Measurements from ENCODE around the gene BBS9.
"Not testable (repeated sequence)": the region's sequence is repeated elsewhere in the genome, so short reads cannot be mapped to it uniquely, and the experiment has no call there.

BBS9 gene

DNA sequence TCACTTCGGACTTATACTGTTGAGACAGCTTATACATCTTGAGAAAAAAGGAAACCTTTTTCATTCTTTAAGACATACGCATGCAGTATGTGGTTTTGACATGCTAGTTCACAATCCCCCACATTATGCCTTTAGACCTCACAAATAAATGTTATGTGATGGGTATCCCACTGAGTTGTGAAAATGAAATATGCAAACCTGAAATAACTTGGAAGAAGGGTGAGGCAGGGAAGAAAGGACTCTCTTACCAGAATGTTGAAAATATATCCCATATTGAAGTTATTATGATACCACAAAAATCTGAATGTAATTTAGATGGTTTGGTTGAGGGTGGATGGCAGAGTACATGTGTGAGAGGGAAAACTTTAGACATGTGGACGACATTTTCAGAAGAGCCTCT lies 379.8 kb downstream of the BBS9 start:
- no peak for DNase-seq

DNA sequence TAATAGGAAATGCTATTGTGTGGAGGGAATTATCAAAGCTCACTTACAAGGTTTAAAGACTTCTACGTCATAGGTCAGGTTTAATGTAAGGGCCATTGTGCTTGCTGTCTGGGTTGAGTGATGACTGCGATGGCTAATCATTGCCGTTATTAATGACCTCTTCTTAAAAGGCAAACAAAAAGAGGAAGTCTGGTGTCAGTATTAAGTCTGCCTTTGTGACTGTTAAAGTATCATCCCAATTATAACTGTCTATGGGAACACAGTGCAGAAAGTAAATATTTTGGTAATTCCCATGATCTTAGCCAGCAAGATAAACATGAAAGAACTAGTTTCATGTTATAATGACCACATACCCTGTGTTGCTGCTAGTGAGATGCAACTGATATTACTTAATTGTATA lies 382.4 kb downstream of the BBS9 start:
- DNase-seq: no peak

DNA sequence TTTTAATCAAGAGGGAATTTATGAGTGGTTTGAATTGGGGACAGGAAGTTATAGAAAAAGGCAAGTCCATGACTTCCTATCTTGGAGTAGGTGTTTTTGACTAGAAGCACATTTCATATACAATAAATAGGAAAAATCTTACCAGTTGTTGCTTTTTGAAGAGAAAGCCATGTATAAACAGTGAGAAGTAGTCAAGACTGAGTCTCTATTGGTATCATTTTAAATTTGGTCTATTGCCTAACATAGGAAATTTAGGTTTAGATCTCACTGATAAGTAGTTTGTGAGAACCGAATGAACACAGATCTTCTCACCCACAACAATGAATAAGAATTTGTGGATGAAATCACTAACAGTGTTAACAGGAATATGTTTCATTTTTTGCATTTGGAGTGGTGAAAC lies 387.2 kb downstream of the BBS9 start:
- DNase-seq: no peak

DNA sequence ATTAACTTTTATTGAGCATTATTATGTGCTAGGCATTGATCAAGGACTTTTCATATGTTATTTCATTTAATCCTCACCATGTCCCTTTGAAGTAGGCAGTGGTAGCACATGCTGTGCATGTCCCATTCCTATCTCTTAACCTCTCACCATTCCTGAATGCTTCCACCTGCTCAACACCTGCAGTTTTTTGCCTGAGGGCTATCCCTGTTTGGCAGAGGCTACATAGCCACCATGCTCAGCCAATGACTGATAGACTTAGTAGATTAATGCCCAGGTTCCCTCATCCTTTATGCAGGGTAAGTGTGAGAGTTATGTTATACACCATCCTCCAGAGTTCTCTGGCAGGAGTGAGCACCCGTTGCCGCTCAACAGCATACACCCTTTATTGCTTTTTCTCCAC lies 387.8 kb downstream of the BBS9 start:
- DNase-seq: no peak

DNA sequence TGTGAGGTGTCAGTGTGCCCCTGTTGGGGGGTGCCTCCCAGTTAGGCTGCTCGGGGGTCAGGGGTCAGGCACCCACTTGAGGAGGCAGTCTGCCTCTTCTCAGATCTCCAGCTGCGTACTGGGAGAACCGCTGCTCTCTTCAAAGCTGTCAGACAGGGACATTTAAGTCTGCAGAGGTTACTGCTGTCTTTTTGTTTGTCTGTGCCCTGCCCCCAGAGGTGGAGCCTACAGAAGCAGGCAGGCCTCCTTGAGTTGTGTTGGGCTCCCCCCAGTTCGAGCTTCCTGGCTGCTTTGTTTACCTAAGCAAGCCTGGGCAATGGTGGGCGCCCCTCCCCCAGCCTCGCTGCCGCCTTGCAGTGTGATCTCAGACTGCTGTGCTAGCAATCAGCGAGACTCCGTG lies 397.6 kb downstream of the BBS9 start:
- not testable (repeated sequence) for DNase-seq

DNA sequence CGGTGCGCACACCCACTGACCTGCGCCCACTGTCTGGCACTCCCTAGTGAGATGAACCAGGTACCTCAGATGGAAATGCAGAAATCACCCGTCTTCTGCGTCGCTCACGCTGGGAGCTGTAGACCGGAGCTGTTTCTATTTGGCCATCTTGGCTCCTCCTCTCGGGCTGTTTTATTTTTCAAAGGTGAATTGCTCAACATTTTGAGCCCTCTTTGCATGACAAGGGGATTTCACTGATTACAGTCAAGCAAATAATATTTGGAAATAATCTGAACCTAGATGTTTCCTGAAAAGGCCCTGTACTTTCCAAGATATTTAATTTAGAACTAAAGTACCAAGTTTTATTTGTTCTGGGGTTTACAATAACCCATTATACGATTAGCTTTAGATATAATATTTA lies 398.2 kb downstream of the BBS9 start:
- not testable (repeated sequence) for DNase-seq

DNA sequence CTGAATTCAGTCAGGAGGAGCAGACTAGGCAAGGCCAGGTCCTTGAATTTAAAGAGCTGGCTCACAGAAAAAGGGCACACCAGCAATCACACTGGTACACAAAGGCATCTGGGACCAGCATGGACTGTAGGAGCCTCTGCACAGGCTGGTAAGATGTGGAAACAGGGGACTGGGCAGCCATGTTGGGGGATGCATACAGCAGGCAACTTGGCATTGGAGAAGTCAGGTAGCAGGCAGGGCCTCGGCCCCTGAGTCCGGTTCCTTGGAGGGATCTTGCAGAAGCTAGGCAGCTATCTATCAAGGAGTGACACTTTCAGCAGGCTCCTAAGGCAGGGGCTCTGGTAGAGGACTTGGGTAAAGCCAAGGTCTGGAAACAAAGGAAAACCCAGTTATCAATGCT lies 399.7 kb downstream of the BBS9 start:
- DNase-seq: no peak

DNA sequence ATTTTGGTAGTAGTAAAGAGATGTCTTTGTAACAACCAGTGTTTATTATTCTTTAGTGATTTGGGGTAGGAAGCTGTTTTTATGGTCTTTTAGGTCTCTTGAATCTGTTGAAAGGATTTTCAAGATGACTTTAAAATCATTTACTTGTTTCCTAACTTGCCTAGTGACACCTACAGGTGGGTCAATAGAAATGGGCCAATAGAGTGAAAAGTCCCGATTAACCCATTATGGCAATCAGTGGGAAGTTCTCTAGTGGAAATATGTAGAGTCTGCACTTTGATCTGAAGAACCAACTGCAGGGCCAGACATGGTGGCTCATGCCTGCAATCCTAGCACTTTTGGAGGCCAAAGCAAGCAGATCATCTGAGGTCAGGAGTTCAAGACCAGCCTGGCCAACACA lies 401.3 kb downstream of the BBS9 start:
- no peak for DNase-seq

DNA sequence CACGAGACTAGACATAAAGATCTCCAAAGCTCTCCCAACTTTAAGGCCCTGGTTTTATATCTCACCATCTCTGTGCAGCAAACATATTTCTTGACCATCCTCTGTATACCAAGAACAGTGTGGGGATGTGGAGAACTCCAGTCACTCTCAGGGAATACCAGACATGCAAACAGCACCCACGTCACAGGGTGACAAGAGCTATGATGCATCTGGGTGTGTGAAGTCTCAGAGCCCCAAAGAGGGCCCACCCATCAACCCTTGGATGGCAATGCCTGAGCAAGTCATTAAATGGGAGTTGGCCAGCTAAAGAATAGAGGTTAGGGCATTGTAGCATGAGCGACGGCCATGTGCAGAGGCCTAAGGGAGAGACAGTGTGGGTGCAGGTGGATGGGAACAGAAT lies 402.5 kb downstream of the BBS9 start:
- DNase-seq: no peak

DNA sequence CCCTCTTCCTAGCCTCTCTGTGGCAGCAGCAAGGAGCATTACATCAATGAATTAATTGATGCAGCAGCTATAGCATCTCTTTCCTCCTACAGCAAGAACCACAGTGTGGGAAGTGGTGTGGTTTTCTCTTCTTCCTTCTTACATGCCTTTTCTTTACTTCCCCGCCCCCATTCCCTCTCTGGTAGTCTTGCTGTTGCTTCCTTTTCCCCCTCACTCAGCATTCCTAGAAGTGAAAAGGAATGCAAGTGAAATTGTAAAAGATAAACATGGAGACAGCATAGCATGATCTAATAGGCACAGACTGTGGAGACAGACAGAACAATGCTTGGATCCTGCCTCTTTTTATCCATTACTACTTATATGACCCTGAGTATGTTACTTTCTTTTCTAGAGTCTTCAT lies 405.5 kb downstream of the BBS9 start:
- DNase-seq: no peak

DNA sequence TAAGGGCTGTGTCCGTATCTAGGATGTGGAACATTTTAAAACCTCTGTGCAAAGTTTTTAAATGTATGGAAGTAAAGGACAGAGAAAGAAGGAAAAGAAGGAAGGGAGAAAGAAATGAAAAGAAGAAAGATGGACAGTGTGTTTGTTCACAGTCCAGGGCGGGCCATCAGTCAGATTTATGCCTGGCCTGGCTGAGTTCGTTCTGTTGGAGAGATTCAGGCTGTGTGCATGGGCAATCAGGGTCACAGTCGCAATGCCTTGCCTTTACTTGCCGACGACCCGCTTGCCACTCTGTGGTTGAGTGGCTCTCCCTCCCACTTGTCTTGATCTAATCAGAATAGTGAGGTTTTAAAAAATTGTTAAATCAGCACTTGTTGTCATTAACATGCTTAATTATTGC lies 406.6 kb downstream of the BBS9 start:
- DNase-seq: no peak

DNA sequence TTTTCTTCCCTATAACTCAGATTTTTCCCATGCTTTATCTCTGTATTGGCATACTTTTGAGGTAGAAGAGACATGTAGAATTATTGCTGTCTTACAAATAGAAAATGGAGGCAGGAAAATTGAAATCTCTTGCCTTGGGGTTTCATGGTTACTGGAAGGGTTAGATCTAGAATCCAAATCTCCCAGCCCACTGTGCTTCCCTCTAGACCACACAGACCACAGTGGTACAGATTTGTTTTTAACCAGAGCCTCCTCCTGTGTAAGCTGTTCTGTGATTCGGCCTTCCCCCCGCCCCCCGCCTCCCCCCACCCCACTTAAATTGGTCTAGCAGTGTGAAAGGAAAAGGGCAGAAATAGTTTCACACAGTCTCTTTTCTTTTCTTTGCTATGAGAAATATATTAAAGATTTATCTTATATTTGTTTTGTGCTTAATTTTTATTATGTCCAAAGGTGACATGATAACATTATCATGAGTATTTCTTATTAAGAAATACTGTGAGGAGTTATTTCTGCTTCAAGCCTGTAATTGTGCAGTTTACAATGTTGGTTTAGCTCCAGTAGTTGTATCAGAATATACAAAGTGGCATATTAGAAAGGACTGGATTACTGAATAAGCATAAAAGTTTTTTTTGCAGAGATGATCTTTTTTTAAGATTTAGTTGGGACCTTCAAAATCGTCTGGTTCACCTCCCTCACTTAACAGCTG lies 407.2 kb downstream of the BBS9 start:
- DNase-seq: no peak

DNA sequence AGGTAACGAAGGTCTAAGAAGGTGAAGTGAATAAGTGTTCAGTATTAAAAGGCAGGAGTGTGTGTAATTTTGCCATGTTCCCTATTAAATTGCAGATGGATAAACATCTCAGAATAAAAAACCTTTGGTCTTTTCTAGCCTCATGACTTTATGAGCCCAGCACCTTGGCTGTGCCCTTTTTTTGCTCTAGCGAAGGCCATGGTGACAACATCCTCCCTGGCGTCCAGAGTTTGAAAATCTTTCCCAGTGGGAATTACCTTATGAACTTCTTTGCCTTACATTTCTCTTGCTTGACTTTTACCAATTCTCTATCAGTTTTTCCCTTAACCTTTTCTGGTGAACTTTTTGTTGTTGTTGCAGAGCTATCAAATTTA lies 407.7 kb downstream of the BBS9 start:
- DNase-seq: no peak

DNA sequence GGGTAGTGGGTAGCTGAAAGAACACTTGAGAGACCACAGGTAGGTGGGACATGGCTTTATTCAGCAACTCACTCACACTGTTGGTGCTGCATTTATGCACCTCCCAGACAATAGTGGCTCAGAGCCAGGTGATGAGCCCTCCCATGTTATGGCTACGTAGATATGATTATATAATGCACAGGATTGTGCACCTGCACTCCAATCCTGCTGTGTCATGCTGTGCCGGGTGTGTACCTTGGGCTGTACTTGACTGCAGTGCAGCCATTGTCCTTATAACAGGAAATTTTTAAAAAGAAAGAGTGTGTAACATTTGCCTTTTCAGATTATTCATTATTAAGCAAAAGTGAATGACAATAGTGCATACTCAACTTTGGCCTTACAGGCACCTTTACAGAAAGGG lies 409.8 kb downstream of the BBS9 start:
- no peak for DNase-seq

DNA sequence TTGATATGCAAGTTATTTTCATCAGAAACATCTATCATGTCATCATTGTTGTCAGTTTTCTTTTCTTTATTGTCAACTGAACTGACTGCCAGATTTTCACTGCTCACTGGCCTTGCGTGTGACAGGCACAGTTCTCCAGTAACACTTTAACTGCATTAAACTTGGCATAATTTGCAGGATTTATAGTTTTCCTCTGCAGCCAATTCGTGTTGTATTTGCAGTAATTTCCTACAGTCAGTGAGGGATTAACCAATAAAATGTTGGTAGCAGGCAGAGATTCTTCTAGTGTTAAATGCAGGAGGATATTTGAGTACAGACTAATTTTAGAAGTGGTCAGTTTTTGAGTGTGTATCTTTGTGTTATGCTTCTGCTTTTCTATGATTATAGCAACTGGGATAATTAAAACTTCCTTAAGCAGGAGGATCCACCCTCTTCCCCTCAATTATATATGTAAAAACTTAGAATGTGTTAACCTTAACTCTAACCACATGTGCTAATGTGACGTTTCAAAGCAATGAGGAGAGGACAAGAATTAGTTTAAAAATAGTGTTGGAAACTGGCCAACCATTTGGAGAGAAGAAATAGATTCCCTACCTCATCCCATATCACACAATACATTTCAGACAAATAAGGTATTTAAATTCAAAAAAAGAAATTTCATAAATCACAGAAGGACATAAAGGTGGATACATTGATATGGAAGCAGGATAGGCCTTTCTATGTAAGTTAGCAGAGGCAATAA lies 410.5 kb downstream of the BBS9 start:
- DNase-seq: no peak

DNA sequence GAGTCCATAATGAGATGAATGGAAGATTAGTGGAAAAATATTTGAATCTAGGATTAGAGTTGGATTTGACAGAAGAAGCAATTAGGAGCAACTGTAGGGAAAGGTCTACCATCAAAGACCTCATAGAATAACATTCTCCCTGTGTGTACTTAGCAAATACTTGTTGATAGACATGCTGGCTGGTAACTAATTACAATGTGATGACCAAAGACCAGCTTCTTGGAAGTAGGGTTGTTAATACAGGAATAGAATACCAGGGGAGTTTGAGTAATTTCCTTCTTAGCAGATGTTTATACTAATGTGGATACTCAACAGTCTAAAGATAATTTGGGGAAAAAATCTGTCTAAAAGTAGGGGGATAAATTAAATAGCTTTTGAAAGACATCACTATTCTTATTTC lies 418.5 kb downstream of the BBS9 start:
- no peak for DNase-seq

DNA sequence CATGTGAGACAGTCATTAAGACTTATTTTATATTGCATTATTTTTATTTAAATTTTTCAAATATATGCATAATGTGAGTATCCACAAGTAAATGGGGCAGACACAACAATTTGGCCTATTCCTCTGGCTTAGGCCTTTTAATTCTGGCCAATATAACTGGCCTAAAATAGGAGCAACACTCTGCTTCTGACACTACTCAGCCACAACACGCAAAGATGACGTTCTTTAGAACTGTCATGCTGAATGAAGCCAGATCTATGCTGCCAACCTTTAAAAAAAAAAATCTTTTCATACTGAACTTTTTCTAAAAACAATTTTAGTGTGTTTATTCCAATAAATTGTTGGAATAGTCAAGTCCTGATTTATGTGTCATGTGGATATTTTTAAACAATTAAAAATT lies 421.0 kb downstream of the BBS9 start:
- no peak for DNase-seq

DNA sequence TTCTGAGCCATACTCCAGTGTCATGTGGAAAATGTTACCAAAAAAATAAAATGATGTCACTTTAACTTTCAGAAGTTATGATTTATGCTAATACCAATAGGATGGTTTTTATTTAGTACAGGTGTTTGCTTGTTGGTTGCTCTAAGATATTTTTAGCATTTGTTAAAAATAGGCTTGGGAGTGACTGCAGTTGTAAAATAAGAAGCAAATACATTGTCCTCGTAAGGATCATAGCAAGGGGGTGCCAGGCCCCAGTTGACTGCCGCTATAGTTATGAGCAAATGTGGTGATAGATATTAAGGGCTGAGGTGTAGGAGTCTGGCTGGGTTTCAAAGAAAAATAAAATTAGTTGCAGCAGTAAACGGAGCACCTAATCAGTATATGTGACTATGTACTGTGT lies 421.6 kb downstream of the BBS9 start:
- no peak for DNase-seq

DNA sequence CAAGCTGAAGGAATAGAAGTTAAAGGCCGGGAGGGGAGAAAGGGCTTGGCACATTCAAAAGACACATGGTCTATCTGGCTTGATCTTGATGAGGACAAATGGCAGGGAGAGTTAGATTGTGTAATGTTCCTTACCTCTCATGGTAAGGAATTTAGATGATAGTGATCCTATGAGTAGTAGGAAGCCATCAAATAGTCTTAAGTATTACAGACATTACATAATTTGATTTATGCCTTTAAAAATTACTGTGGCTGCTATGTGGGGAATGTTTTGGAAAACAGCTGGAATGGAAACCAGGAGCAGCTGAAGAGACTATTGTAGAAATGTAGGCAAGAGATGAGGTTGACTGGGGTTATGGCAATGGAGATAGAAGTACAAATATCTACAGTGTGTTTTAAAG lies 424.7 kb downstream of the BBS9 start:
- DNase-seq: no peak

DNA sequence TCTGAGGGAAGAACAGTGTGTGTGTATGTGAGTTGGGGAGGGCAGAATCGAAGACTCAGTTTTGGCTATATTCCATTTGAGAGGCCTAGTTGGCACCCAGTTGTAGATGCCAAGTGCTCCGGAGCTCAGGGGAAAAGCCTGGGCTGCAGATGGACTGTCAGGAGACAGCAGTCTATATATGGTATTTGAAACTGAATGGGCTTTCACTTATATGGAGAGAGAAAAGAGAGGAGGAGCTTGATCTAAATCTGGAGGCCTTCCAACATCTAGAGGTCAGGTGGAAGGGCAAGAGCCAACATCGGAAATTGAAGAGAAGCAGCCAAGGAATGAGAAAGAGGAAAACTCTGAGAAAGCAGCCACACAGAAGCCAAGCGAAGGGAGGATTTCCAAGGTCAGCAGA lies 425.2 kb downstream of the BBS9 start:
- DNase-seq: no peak

DNA sequence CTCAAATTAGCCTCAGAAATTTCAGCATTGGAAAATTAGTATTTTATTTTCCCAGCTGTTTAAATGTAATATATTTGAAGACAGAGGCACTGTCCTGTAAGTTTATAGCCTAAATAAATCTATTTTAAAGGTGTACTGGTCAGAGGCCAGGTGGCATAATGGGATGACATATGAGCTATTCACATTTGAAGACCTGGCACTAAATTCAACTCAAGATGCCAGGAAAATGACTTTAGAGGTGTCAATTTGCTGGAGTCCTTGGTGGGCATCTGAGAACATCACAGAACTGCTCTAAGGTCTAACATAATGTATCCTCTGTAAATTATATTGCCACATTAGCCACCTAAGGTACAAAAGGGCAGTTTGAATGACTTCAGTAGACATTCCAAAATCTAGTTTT lies 427.1 kb downstream of the BBS9 start:
- DNase-seq: no peak

DNA sequence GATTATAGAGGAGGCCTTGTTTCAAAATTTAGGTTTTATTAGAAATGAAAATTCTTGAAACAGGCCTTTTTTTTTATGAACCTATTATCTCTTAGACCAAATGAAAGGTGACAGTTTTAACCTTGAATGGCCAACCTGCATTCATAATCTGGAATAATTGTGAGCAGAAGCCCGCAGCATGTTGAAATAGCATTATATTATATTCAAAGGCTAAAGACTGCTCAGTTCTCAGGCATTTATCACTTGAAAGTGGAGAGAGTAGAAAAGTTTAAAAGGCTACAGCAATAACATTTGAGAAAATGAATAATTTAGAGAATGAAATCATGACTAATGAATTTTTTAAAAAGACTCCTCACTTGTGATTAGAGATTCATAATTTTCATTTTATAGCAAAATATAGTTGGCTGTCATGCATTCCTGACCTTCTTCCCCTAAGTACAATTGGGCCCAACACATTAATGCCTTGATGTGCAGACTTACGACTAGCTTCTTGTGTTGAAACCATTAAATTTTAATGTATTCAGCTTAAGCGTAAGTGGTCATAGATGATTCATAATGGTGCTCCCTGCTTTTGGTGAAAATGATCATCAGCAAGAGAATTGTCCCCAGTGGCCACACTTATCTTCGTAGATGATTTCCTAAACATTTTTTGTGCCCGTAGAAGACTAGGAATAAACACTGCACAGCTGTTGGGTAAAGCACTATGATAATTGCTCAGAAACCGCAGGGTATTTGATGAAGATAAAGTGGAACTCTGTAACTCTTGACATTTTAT lies 429.4 kb downstream of the BBS9 start:
- DNase-seq: no peak

DNA sequence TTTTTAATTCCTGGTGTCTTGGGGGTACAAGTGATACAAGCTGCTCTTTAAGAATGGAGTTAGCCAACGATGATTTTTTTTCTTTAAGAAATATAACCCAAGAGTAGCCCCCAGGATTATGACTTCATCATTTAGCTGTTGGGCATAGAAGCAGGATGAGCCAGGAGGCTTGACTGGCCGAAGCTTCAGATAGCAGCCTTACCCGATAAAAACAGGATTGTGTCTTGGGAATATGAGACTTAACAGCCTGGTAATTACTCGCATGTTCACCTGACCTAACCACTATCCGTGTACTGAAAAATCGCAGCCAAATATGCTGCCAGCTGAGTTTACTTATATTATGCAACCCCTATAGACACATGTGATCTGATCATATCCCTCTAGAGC lies 430.0 kb downstream of the BBS9 start:
- DNase-seq: no peak

DNA sequence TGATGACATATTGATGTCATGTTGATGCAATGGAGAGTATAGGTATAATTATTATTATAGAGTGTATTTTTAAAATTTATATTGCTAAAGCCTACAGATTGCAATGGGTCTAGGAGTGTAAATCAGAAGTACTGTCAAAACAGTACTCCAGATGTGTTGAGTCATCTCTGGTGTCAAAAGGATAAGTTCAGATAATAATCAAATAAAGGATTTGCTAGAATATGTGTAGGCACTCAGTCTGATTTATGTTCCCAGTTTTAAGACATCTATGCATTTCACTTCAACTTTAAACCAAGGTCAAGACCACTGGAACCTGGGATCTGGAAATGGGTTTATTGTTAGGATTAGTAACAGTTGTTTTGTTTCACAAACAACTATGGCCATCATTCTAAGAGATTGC lies 433.6 kb downstream of the BBS9 start:
- no peak for DNase-seq
